GM10248 (cell line): ENCODE results near the gene SPATA31C1.

ENCODE experiments used
- CTCF ChIA-PET: fragments of 300-600 bp; sonication (Branson Sonifier 250); formaldehyde crosslinking; extraction: SDS; loops from one replicate; lab custom pipeline; 2021; ENCODE audit warnings: antibody characterized with exemption; lab: Yijun Ruan, JAX
- POLR2A ChIA-PET: fragments of 350-650 bp; sonication (Branson Sonifier 250); formaldehyde crosslinking; extraction: SDS; loops from one replicate; lab custom pipeline; 2020; ENCODE audit warnings: antibody characterized with exemption; lab: Yijun Ruan, JAX
- DNase-seq: peaks from one replicate; pipeline ENCODE4 v3.0.0; 2012; ENCODE audit errors: extremely low spot score
- CTCF ChIP-seq: IDR thresholded peaks from 2 replicates; pipeline ENCODE4 v1.5.1; 2012; ENCODE audit warnings: mild to moderate bottlenecking, low read depth; ENCODE audit errors: extremely low read depth, missing control alignments, control extremely low read depth

The SPATA31C1 gene

GRCh38 chr9:87973122-87973521 lies 55.4 kb downstream of the SPATA31C1 start:
- TF ChIP-seq CTCF = no peak
- ChIA-PET POLR2A (no interaction called here), CTCF (no interaction called here)
- DNase-seq = no peak
